CD4-positive, alpha-beta T cell treated with Interleukin-21 for 1 hour (primary cell): Measurements from ENCODE around the gene SVEP1.
"Not testable (repeated sequence)": the region's sequence is repeated elsewhere in the genome, so short reads cannot be mapped to it uniquely, and the experiment has no call there.

ENCODE experiments used
- DNase-seq: peaks from one replicate; pipeline ENCODE4 v3.0.0-alpha.2; 2020

Gene SVEP1

DNA sequence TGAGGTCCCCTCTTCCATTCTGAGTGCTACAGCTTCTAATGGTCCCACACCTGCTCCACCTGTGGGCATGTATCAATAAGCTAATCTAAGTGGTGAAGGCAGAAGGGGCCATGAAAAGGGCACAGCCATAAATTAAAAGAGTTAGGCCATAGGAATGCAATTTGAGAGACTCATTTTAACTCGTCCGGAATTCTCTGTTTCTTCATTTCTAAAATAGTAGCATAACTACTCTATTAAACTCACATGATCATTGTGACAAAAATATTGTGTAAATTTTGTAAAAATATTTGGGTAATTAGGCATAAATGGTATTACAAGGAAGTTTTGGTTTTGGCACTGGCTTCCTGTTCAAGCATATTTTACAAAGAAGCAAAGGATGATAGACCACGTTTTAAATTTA is 138.7 kb downstream of the SVEP1 start:
- DNase-seq: no peak

DNA sequence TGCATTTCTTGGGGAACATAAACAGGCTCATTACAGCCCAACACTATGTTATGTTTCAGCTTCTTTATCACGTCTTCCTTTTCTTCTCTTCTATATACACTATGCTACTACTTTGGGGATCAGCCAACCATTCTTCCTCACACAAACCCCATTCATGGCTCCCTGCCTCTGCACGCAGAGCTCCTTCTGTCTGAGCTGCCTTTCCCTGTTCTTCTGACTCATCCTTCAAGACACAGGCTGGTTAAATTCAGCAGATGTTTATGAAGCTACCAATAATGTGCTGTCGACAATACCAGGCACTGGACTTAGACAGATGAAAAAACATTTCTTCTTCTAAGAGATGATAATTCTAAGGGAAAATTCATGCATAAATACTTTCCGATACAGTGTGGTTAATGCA is 139.4 kb downstream of the SVEP1 start:
- no peak for DNase-seq

DNA sequence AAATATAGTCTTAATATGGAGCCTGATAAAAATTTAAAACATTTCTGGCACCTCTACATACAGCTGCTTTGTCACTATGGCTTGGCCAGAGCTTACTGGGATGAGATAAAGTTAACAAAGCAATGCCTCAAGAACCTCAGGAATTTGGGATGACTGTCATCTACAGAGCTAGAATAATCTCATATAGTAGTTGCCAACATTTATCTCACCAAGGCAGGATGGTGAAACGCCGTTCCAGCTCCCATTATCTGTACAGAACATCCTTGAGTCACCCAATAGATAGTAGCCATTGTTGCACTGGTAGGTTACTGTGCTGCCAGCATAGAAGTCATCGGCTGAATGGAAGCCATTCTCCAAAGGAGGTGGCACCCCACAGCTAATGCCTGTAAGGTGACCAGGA is 147.3 kb downstream of the SVEP1 start:
- no peak for DNase-seq

DNA sequence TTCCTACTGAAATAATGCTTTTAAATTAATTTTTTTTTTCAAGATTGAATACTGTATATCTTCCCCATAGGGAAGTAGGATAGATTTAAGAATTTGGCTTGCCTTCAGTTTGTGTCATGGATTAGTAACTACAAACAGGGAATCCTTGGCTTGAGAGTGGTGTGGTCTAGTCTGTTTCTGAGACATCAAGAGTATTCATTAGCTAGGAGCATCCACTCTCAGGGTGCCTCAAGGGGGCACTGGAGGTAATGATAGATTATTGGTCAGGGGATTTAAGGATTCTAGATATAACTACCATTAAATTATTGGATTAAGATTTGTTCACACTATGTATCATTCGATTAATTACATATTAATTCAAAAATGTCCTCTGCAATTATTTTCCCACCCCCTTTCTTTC is 150.1 kb downstream of the SVEP1 start:
- DNase-seq: no peak

DNA sequence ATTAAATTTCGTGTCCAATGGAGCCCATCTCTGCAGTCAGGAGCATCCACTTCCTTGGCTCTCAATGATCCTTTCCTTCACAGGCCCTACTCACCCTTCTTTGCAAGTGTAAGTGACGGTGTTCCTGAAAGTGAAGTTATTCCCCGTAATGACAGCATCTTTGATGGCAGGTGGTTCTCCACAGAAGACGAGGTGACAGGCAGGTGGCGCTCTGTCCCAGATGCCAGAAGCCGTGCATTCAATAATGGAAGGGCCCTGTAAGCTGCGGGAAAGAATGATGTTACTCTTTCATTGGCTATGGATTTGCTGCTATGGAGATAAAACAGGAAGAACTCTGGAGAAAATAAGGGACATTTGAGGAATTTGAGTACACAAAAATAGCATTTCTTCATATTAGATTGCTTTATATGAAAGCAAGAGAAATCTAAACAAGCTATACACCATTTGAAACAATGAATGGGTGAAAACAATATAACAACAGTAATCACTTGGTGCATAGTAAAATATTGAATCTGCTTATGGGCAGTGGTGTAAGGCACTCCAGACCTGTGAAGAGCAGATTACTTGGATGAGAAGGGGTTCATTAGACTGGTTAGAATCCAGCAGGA is 151.9 kb downstream of the SVEP1 start:
- DNase-seq: peak; percentile 2

DNA sequence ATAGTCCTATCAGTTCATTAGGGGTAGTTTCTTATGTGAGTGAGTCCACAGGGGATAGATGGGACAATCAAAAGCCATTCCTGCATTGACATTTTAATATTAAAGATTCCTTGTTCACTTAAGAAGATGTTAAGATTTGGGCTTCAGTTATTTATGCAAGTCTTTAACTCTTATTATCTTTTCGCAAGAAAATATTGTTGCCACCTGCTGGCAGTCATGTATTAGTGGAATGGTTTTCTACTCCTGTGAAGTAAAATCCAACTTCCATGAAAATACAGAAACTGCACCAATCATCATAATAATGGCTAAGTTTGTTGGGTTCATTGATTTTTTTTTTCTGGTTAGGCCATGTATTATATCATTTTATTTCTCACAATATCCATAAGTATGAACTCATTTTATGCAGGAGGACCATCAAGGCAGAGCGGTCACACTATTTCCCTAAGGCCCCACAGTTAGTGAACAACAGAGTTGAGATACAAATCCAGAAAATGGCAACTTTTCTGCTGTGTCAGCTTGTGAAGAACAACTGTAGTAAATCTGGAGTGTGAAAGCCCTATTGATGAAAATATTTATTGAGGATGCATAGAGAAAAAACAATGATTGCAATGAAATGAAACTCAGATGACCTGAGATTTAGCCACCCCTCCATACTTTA is 153.4 kb downstream of the SVEP1 start:
- no peak for DNase-seq

DNA sequence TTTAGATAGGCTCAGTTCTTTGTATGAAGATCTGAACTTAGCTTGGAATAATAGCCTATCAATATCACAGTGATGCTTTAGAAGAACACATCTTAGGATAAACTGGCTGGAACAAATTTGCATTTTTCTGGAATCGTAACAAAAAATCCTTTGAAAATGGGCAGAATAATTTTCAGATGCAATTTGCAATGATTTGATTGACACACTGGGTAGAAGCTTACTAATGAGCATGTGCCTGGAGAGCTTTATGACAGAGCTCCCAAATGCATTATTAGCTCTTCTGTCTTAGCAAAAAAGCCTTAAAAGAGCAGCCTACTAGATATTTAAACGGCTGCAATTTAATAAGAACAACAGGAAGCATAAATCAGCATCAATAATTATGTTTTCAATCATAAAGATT is 165.1 kb downstream of the SVEP1 start:
- DNase-seq: no peak

DNA sequence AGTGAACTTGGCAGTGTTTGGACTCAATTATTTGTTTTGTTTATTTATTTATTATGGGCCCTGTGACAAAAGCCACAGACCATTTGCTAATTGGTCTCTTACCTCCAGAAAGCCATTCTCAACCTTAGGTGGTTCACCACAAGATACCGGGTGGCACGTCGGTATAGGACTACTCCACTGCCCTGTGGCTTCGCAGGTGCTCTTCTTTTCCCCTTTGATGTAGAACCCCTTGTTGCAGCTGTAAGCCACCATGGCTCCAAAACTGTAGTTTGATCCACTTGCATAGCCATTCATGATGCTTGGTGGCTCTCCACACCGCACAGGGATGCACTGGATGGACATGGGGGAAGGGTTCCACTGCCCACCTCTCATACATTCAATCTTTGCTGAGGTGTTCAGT is 168.6 kb downstream of the SVEP1 start:
- DNase-seq: no peak

DNA sequence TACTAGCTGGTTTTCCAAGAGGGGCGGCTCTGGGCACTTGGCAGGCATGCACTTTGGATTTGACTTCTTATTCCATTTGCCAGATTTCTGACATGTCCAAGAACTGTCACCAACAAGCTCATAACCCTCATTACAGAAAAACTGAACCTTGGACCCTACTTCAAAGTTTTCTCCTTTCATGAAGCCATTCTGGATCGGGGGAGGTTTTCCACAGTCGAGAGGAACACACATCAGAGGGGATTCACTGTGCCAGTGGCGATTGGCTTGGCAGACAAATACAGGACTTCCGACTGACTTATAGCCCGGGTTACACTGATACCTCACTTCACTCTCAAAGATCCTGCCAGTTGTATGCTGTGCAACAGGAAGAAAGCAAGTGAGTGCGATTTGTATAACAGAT is 170.9 kb downstream of the SVEP1 start:
- no peak for DNase-seq

GRCh38 chr9:110405858-110406443 is 173.6 kb downstream of the SVEP1 start:
- DNase-seq: no peak

DNA sequence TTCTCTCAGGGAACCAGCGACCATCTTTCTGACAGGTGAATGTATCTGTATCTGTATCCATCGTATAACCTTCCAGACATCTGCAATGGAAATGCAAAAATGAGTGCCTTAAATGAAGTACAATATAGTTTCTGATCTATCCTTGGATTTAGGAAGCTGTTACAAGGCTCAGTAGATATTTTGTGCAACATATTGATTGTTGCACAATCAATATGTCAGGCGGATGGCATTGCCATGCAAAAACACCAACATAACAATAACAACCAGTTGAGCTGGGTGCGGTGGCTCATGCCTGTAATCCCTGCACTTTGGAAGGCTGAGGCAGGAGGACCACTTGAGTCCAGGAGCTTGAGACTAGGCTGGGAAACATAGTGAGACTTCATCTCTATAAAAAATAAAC is 175.1 kb downstream of the SVEP1 start:
- no peak for DNase-seq

DNA sequence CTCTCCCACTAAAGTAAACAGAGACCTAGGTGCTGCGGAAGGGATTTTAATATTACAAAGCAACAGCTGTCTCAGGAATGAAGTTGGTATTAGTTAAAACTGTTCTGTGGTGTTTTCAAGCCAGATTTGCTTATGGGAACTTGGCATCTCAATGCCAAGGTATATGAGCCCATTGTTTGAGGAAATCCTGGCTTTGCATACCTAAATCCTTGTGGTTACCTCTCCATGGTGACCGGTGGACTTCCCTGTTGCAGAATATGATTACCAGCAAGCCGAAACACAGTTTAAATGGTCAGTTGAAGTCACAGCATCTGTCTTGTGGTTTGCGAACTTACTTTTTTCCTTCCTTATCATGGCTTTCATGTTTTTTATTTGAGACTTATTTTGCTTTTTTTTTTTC is 179.6 kb downstream of the SVEP1 start:
- no peak for DNase-seq

- not testable (repeated sequence) for DNase-seq
Observed at GRCh38 chr9:110398992-110399391, 180.5 kb downstream of the SVEP1 start.

GRCh38 chr9:110391826-110392485 is 187.6 kb downstream of the SVEP1 start:
- DNase-seq: no peak

DNA sequence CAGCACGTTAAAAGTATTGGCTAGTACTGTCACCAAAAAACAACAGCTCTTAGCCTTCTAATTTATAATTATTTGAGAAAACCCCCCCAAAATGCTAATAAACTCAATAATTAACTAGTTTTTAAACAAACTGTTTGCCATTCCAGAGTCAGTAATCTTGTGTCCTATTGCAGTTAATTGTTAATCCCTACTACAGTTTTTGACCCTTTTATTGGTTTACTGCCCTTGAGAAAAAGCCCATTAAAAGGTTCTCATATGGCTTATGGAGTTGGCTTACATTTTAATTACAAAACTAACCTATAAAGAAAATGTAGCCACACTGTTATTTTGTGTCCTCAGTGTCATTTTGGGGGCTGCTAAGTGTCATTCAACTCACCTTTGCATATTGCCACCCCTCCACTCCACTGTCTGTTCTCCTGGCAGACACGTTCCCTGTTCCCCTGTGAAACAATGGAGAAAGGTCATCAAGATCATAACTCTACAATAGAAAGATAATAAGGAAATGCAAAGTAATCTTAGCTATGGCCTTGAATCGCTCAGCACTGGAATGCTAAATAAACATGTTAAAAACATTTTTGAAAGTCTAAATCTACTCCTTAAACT is 190.3 kb downstream of the SVEP1 start:
- no peak for DNase-seq

DNA sequence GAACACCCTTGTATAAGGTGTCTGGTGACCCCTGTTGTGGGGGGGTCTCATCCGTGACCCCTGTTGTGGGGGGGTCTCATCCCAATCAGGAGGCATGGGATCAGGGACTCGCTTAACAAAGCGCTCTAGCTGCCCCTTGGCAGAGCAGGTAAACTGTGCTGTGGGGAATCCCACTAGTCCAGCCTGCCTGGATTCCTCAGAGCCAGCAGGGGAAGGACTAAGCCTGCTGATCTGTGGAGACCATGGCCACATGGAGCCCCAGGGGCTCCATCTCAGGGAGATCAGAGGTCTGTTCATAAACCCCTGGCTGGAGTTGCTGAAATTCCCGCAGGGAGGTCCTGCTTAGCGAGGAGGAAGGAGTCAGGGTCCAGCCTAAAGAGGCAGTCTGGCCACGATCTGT is 196.1 kb downstream of the SVEP1 start:
- DNase-seq: no peak

GRCh38 chr9:110382731-110383130 is 196.8 kb downstream of the SVEP1 start:
- no peak for DNase-seq

GRCh38 chr9:110371411-110372007 is 208.0 kb downstream of the SVEP1 start:
- no peak for DNase-seq

DNA sequence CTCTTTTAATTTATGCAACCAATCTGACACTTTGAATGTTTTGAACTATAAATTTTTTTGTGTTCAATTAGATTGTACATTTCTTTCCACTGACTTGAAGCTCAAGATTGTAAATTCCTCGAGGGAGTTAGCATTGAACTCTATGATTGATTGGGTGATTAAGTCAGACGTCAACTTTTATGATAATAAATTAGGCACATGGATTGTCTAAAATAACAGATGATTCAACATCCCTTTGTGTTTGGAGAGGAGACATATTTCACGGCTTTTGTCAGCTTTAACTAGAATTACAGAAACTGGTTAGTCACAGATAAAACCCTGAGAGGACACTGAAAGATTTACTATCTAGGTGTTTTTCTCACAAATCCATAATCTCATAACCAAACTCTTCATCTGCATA is 209.2 kb downstream of the SVEP1 start:
- no peak for DNase-seq

- no peak for DNase-seq
Observed at GRCh38 chr9:110364451-110364850, 215.1 kb downstream of the SVEP1 start.

GRCh38 chr9:110358992-110359391 is 220.5 kb downstream of the SVEP1 start:
- DNase-seq: not testable (repeated sequence)

- DNase-seq: no peak
Observed at GRCh38 chr9:110357505-110357904, 222.0 kb downstream of the SVEP1 start.

DNA sequence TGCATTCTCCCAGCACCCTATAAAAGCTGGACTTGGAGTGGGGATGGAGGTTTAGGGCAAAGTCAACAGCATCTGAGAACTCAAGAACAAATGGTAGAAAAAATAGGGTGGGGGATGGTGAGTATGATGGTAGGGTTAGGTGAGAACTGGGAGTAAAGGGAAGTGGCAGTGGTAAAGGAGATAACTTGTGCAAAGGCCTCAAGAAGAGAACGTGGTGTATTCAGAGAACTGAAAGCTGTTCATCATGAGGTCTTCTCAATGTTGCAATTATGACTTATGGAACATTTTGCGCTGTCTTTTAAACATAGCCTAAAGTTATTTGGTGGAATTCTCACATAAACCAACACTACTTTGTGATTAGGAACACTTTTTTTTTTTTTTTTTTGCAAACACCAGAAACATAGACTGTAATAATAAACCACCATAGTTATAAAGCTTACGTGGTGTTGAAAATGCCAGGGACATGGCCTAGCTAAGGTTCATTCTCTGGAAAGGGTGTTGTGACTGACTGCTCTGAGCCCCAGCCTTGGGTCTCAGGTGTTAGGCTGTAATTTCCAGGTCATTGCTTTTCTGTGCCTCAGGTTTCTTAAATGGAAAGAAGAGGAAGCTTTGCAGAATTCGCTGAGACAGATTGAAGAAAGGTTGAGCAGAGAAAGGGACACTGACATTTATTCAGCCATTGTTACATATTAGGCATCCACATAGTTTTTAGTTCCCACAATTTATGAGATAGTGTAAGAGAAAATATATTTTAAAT is 222.7 kb downstream of the SVEP1 start:
- no peak for DNase-seq
